ENCODE results near the gene P2RY13.
A peak's percentile ranks its signal among the peaks of the same experiment; 100 is the strongest.

DNA sequence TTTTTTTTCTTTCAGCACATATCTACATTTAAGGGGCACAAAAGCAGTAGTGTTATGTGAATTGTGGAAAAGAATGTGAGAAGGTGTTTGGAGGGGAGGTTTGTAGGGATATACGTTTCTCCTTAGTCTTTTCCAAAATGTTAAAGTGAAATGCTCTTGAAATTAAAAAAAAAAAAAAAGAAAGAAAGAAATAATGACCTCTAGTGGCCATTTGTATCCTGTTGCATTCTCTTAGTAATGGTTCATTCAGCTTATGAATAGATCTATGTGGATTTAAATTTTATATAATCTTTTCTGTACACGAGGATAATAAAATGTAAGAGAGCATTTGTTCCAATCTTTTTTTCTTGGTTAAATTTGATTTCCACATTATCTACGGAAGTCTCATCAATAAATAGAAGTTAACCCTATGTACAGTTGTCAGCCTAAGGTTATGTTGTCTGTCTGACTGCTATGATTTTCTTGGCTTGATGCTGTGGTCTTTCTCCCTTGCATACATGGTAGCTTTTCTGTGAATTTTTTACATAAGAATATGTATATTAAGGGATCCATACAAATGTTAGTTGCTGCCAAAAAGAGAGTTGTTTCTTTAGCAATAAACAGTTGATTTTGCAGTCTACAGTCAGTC is 1.7 kb downstream of the P2RY13 start:
- TF ChIP-seq, protein P1, sequence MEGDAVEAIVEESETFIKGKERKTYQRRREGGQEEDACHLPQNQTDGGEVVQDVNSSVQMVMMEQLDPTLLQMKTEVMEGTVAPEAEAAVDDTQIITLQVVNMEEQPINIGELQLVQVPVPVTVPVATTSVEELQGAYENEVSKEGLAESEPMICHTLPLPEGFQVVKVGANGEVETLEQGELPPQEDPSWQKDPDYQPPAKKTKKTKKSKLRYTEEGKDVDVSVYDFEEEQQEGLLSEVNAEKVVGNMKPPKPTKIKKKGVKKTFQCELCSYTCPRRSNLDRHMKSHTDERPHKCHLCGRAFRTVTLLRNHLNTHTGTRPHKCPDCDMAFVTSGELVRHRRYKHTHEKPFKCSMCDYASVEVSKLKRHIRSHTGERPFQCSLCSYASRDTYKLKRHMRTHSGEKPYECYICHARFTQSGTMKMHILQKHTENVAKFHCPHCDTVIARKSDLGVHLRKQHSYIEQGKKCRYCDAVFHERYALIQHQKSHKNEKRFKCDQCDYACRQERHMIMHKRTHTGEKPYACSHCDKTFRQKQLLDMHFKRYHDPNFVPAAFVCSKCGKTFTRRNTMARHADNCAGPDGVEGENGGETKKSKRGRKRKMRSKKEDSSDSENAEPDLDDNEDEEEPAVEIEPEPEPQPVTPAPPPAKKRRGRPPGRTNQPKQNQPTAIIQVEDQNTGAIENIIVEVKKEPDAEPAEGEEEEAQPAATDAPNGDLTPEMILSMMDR (IDR thresholded peaks at IDR 0.05), result peak; percentile 80
- no peak for TF ChIP-seq ZFX (IDR thresholded peaks at IDR 0.05; ENCODE audit: borderline replicate concordance)
